HG03558 (cell line): ENCODE data around the gene PROM2.

Source experiments
- ATAC-seq: cut with Tn5 transposase; IDR thresholded peaks from one replicate; pipeline ENCODE4 v1.9.1; 2021; ENCODE audit warnings: moderate number of reproducible peaks; ENCODE audit not compliant: unreplicated experiment; ENCODE audit errors: extremely low read depth

Gene PROM2

GRCh38 chr2:95333056-95333455 lies 58.8 kb downstream of the PROM2 start:
- no peak for ATAC-seq

- ATAC-seq, result no peak
Observed at GRCh38 chr2:95333888-95334338, 59.7 kb downstream of the PROM2 start.

DNA sequence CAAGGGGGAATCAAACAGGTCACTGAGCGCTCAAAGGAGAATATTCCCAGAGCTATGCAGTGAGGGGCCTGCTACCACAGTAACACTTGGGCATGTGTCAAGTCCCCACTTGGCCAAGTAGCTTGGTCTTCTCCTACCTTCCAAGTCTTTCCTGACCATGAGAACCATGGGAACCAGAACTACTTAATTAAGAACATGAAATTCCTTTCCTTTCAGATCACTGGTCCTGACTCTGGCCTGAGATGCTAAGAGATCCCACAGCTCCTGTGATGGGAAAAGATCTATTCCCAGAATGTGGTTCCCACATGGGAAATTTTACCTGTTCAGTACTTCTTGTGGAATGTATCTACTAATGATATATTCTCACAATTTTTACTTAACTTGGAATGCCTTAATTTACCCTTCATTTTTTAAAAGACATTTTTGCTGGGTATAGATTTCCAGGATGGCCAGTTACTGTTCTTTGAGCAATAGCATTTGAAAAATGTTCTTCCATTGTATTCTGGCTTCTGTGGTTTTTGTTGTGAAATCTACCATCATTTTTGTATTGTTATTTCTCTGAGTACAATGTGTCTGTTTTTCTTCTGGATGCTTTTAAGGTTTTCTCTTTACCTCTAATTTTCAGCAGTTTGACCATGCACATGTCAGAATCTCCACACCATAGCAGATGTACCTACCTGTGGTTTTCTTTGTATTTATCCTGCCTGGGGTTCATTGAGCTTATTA lies 60.8 kb downstream of the PROM2 start:
- no peak for ATAC-seq

- ATAC-seq, result no peak
Observed at GRCh38 chr2:95336406-95336805, 62.2 kb downstream of the PROM2 start.

GRCh38 chr2:95337829-95338228 lies 63.6 kb downstream of the PROM2 start:
- ATAC-seq, result no peak
